Right atrium auricular region (tissue), 2 donors: ENCODE data around the gene TRERF1. TPM values are rescaled to one million over a fixed set of nuclear protein-coding genes. Genes with fewer than 3 reads are reported as not detected.

Experiments
- DNase-seq: peaks from one replicate; pipeline ENCODE4 v3.0.0-alpha.2; 2019; ENCODE audit warnings: low spot score
- H3K27ac ChIP-seq, 2 donors: fragments of 200-600 bp; sonication (generic); 1 replicate in 1 of 2; 2 replicates in 1 of 2; pipeline ENCODE4 v1.5.1; 2016 to 2019
- H3K27me3 ChIP-seq, 2 donors: fragments of 200-600 bp; sonication (generic); one replicate each; pipeline versions ENCODE4 v1.5.1 to v1.6.0; 2017 to 2019
- H3K36me3 ChIP-seq: fragments of 200-600 bp; sonication (generic); one replicate; pipeline ENCODE4 v1.5.1; 2016
- H3K4me1 ChIP-seq, 2 donors: fragments of 200-600 bp; sonication (generic); one replicate each; pipeline versions ENCODE4 v1.5.1 to v1.6.0; 2017 to 2019
- H3K4me3 ChIP-seq, 2 donors: fragments of 200-600 bp; sonication (generic); 1 replicate in 1 of 2; 2 replicates in 1 of 2; pipeline ENCODE4 v1.5.1; 2017 to 2019; ENCODE audit warnings: mild to moderate bottlenecking in 1 of 2, moderate library complexity in 1 of 2
- H3K9me3 ChIP-seq, 2 donors: fragments of 200-600 bp; sonication (generic); one replicate each; pipeline ENCODE4 v1.5.1; 2019
- CTCF ChIP-seq, 2 donors: fragments of 200-600 bp; sonication (generic); IDR thresholded peaks; one replicate each; pipeline ENCODE4 v1.5.1; 2019; ENCODE audit warnings: antibody characterized with exemption in 2 of 2
- total RNA-seq, 2 donors: library from RNA; depleted of rRNA; stranded (reverse); fragments of >200 nt; gene quantifications; one replicate each; pipeline ENCODE4 v1.1.0, GENCODE V29; 2016

Gene TRERF1
- total RNA-seq, 2 donors from 2014 or later, result 1.9 to 2.5 TPM

GRCh38 chr6:42431877-42432276 is 19.8 kb downstream of the TRERF1 start:
- no peak for TF ChIP-seq CTCF (IDR thresholded peaks at IDR 0.05)
- no peaks in the 10 kb centered on the region for H3K27me3 ChIP-seq

GRCh38 chr6:42431356-42431755 is 20.4 kb downstream of the TRERF1 start:
- Histone ChIP-seq H3K27me3 (no peaks in the 10 kb centered on the region), H3K4me1 (peaks cover 0 to 17% of the 10 kb centered on the region in 2 donors), H3K9me3 (peaks cover 2 to 9% of the 10 kb centered on the region in 2 donors), H3K36me3 (no peaks in the 10 kb centered on the region), H3K4me3 (no peak overlapping the region), H3K27ac (no peak overlapping the region)
- peak; percentile 40 for DNase-seq
- TF ChIP-seq CTCF (IDR thresholded peaks at IDR 0.05), result no peak

More at GRCh38 chr6:42431877-42432276, 19.8 kb downstream of the TRERF1 start:
- Histone ChIP-seq H3K27ac (no peak overlapping the region), H3K4me1 (peaks cover 0 to 17% of the 10 kb centered on the region in 2 donors), H3K4me3 (no peak overlapping the region), H3K36me3 (no peaks in the 10 kb centered on the region), H3K9me3 (peaks cover 2 to 9% of the 10 kb centered on the region in 2 donors)
- no peak for DNase-seq

GRCh38 chr6:42429836-42430235 is 21.9 kb downstream of the TRERF1 start:
- Histone ChIP-seq H3K27ac (no peak overlapping the region), H3K4me3 (no peak overlapping the region), H3K4me1 (peaks cover 0 to 17% of the 10 kb centered on the region in 2 donors), H3K36me3 (no peaks in the 10 kb centered on the region), H3K27me3 (no peaks in the 10 kb centered on the region), H3K9me3 (peaks cover 2 to 9% of the 10 kb centered on the region in 2 donors)
- TF ChIP-seq CTCF (IDR thresholded peaks at IDR 0.05), result no peak
- DNase-seq, result peak; percentile 5

- TF ChIP-seq CTCF (IDR thresholded peaks at IDR 0.05), result no peak
- Histone ChIP-seq H3K4me3 (no peak overlapping the region), H3K36me3 (no peaks in the 10 kb centered on the region), H3K4me1 (peaks cover 0 to 17% of the 10 kb centered on the region in 2 donors), H3K27ac (peak overlapping the region; percentile 3 to 30), H3K27me3 (no peaks in the 10 kb centered on the region), H3K9me3 (peaks cover 1 to 6% of the 10 kb centered on the region in 2 donors)
- DNase-seq, result peak; percentile 36
Observed at GRCh38 chr6:42429042-42429585, 22.6 kb downstream of the TRERF1 start.

GRCh38 chr6:42428326-42429041 is 23.2 kb downstream of the TRERF1 start:
- Histone ChIP-seq H3K4me3 (no peak overlapping the region), H3K36me3 (no peaks in the 10 kb centered on the region), H3K4me1 (peaks cover 0 to 17% of the 10 kb centered on the region in 2 donors), H3K27me3 (no peaks in the 10 kb centered on the region), H3K9me3 (no peaks in the 10 kb centered on the region), H3K27ac (peak overlapping the region; percentile 3 to 30)
- peak; percentile 58 for DNase-seq
- TF ChIP-seq CTCF (IDR thresholded peaks at IDR 0.05), result no peak
